Measurements from ENCODE around the gene PARD3.

DNA sequence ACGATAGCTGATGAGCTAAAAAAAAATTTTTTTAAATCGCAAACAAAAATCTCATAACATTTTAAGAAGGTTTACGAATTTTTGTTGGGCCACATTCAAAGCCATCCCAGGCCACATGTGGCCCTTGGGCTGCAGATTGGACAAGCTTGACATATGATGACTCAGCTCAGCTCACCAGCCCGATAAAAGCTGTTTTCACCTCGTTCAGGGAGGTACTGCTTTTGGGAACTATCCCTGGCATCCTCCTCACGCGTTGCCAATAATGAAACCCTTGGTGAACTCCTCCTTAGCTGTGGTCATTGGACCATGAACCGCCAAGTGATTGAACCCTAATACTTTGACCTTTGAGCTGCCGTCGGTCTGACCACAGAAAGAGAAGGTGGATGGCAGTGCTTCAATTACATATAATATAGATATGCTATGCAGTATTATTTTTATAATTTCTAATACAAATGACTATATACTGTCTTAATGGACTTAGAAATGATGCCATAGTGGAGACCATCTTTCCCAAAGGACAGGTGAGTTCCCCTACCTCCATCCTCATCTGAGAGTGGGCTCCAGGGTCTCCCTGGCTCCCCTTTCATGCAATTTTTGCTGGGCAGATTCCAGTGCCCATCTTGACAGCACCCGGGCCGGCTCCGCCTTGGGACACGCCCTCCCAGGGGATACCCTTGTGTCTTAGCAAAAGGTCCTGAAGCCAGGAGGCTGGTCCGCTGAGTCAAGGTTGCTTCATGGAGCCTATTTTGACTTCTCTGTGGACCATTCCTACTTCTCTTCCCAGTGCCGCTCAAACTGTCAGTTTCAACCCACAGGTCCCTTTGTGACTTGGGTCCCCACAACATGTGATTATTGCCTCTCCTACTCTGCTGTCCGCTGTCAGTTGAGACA lies 707.2 kb downstream of the PARD3 start:
- TF ChIP-seq, protein P1, sequence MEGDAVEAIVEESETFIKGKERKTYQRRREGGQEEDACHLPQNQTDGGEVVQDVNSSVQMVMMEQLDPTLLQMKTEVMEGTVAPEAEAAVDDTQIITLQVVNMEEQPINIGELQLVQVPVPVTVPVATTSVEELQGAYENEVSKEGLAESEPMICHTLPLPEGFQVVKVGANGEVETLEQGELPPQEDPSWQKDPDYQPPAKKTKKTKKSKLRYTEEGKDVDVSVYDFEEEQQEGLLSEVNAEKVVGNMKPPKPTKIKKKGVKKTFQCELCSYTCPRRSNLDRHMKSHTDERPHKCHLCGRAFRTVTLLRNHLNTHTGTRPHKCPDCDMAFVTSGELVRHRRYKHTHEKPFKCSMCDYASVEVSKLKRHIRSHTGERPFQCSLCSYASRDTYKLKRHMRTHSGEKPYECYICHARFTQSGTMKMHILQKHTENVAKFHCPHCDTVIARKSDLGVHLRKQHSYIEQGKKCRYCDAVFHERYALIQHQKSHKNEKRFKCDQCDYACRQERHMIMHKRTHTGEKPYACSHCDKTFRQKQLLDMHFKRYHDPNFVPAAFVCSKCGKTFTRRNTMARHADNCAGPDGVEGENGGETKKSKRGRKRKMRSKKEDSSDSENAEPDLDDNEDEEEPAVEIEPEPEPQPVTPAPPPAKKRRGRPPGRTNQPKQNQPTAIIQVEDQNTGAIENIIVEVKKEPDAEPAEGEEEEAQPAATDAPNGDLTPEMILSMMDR (IDR thresholded peaks at IDR 0.05): no peak
- TF ChIP-seq, protein P2, sequence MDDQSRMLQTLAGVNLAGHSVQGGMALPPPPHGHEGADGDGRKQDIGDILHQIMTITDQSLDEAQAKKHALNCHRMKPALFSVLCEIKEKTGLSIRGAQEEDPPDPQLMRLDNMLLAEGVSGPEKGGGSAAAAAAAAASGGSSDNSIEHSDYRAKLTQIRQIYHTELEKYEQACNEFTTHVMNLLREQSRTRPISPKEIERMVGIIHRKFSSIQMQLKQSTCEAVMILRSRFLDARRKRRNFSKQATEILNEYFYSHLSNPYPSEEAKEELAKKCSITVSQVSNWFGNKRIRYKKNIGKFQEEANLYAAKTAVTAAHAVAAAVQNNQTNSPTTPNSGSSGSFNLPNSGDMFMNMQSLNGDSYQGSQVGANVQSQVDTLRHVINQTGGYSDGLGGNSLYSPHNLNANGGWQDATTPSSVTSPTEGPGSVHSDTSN (IDR thresholded peaks at IDR 0.05): no peak
- TF ChIP-seq NPAS2 (CRISPR knock-in tag; IDR thresholded peaks at IDR 0.05; ENCODE audit: borderline replicate concordance): no peak
- TF ChIP-seq POLR2A (IDR thresholded peaks at IDR 0.05; ENCODE audit: low read length): no peak

All from A549 (cell line).